Suprapubic skin (tissue), 4 donors: ENCODE measurements around the gene PTCH1. TPM values are rescaled to one million over a fixed set of nuclear protein-coding genes. Genes with fewer than 3 reads are reported as not detected.

ENCODE experiments used
- DNase-seq, 2 donors: peaks; one replicate each; pipeline ENCODE4 v3.0.0-alpha.2; 2019; ENCODE audit warnings: low spot score in 2 of 2
- H3K27ac ChIP-seq: fragments of 200-600 bp; sonication (generic); one replicate; pipeline ENCODE4 v1.5.1; 2019
- H3K27me3 ChIP-seq: fragments of 200-600 bp; sonication (generic); one replicate; pipeline ENCODE4 v1.5.1; 2019
- H3K36me3 ChIP-seq: fragments of 200-600 bp; sonication (generic); one replicate; pipeline ENCODE4 v1.5.1; 2019
- H3K4me1 ChIP-seq: fragments of 200-600 bp; sonication (generic); one replicate; pipeline ENCODE4 v1.5.1; 2019
- H3K4me3 ChIP-seq: fragments of 200-600 bp; sonication (generic); one replicate; pipeline ENCODE4 v1.5.1; 2019; ENCODE audit warnings: mild to moderate bottlenecking
- H3K9me3 ChIP-seq: fragments of 200-600 bp; sonication (generic); one replicate; pipeline ENCODE4 v1.5.1; 2019
- EP300 ChIP-seq: sonication (generic); formaldehyde crosslinking; IDR thresholded peaks from one replicate; pipeline ENCODE4 v1.6.1; 2017; ENCODE audit warnings: antibody characterized with exemption
- POLR2A ChIP-seq, 2 donors: fragments of 450-650 bp; IDR thresholded peaks; one replicate each; pipeline ENCODE4 v1.6.1; 2017; ENCODE audit warnings: antibody characterized with exemption in 2 of 2, mild to moderate bottlenecking in 2 of 2, moderate library complexity in 2 of 2
- POLR2AphosphoS5 ChIP-seq, 3 donors: sonication (generic); formaldehyde crosslinking; IDR thresholded peaks; one replicate each; pipeline ENCODE4 v1.6.1; 2017; ENCODE audit warnings: antibody characterized with exemption in 3 of 3
- WGBS: methylation state at CpG from one replicate; pipeline ENCODE4 v1.1.5; 2018; 5-methylcytosine and 5-hydroxymethylcytosine counted together
- total RNA-seq, 4 donors: library from RNA; depleted of rRNA; stranded (reverse); fragments of >200 nt; gene quantifications; one replicate each; pipeline ENCODE4 v1.1.0, GENCODE V29; 2016
- TF ChIP-seq, protein P1 (sequence below), 2 donors: fragments of 200-600 bp in 1 of 2; fragments of 450-650 bp in 1 of 2; sonication (generic) in 1 of 2; IDR thresholded peaks; one replicate each; pipeline ENCODE4 v1.5.1; 2016 to 2019; ENCODE audit warnings: antibody characterized with exemption in 2 of 2, mild to moderate bottlenecking in 1 of 2, moderate library complexity in 1 of 2

Gene PTCH1
- total RNA-seq, 4 donors from 2014 or later: 9.9 to 59.0 (median 27.9) TPM

DNA sequence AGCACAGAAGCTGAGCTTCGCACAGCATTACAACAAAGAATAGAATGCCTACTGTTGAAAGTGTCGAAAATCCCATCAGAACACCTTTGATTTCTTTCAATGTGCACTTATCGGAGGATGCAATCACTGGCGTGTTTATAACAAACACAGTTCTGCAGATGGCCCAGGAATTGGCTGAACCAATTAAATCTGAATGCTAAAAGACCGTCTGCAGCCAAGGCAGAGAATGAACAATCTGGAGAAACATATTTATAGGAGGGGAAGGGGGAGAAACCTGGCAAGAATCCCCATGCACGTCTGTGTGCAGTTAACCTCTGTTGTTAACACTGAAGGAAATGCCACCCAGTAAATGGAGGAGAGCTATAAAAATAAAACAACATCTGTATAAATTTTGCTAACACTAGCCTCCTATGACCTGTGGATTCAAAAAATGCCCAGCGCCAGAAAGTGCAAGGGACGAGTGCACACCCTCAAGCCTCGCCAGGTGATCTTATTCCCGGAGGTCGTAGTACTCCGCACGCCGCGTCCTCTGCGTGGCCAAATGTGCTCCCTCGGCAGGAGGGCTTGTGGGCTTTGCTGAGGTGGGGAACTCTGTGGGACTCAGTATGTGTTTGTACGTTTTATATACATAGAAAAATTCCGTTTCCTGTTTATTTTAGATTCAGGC lies 56.8 kb downstream of the PTCH1 start:
- peaks cover 59% of the 10 kb centered on the region for H3K36me3 ChIP-seq
- no peak for TF ChIP-seq EP300
- TF ChIP-seq POLR2AphosphoS5 (IDR thresholded peaks at IDR 0.05): no peak
- TF ChIP-seq POLR2A (IDR thresholded peaks at IDR 0.05): no peak
- TF ChIP-seq, protein P1, sequence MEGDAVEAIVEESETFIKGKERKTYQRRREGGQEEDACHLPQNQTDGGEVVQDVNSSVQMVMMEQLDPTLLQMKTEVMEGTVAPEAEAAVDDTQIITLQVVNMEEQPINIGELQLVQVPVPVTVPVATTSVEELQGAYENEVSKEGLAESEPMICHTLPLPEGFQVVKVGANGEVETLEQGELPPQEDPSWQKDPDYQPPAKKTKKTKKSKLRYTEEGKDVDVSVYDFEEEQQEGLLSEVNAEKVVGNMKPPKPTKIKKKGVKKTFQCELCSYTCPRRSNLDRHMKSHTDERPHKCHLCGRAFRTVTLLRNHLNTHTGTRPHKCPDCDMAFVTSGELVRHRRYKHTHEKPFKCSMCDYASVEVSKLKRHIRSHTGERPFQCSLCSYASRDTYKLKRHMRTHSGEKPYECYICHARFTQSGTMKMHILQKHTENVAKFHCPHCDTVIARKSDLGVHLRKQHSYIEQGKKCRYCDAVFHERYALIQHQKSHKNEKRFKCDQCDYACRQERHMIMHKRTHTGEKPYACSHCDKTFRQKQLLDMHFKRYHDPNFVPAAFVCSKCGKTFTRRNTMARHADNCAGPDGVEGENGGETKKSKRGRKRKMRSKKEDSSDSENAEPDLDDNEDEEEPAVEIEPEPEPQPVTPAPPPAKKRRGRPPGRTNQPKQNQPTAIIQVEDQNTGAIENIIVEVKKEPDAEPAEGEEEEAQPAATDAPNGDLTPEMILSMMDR (IDR thresholded peaks at IDR 0.05): no peak
- no peaks in the 10 kb centered on the region for H3K27me3 ChIP-seq
- H3K9me3 ChIP-seq: no peaks in the 10 kb centered on the region
- no peak overlapping the region for H3K27ac ChIP-seq
- H3K4me3 ChIP-seq: no peak overlapping the region
- DNase-seq: no peak
- H3K4me1 ChIP-seq: peaks cover 20% of the 10 kb centered on the region
- 90% methylated on average over 19 of the region's 19 CpGs for WGBS

GRCh38 chr9:95459178-95459577 lies 57.6 kb downstream of the PTCH1 start:
- no peak overlapping the region for H3K4me3 ChIP-seq
- peaks cover 64% of the 10 kb centered on the region for H3K36me3 ChIP-seq
- 97% methylated on average over 13 of the region's 13 CpGs for WGBS

DNA sequence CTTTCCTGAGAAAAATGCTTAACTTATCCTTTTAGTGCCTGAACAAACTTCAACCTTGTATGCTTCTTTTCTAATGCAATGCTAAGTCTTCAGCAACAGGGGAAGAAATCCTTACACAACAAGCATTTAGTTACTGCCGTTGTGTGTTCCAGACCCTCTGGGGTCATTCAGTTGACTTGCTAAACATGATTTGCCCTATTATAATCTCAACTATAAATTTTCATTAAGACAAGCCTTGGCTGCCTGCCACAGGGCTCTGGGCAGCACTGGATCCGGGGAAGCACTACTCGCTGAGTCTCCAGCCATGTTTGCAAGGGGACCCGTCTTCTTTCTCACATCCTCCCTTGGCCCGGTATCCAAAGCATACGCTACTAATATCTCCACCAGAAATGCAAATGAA lies 58.1 kb downstream of the PTCH1 start:
- Histone ChIP-seq H3K4me3 (no peak overlapping the region), H3K27ac (no peak overlapping the region), H3K4me1 (peaks cover 19% of the 10 kb centered on the region), H3K36me3 (peaks cover 69% of the 10 kb centered on the region), H3K9me3 (no peaks in the 10 kb centered on the region), H3K27me3 (no peaks in the 10 kb centered on the region)
- DNase-seq: no peak
- 75% methylated on average over 6 of the region's 6 CpGs for WGBS
- no peak for TF ChIP-seq EP300
- TF ChIP-seq, protein P1 (IDR thresholded peaks at IDR 0.05): no peak
- TF ChIP-seq POLR2A (IDR thresholded peaks at IDR 0.05): no peak
- no peak for TF ChIP-seq POLR2AphosphoS5 (IDR thresholded peaks at IDR 0.05)

More at GRCh38 chr9:95459178-95459577, 57.6 kb downstream of the PTCH1 start:
- DNase-seq: no peak
- H3K4me1 ChIP-seq: peaks cover 20% of the 10 kb centered on the region
- no peak overlapping the region for H3K27ac ChIP-seq
- TF ChIP-seq, protein P1 (IDR thresholded peaks at IDR 0.05): no peak
- TF ChIP-seq EP300 (no peak), POLR2AphosphoS5 (IDR thresholded peaks at IDR 0.05) (no peak), POLR2A (IDR thresholded peaks at IDR 0.05) (no peak)
- H3K9me3 ChIP-seq: no peaks in the 10 kb centered on the region
- H3K27me3 ChIP-seq: no peaks in the 10 kb centered on the region

DNA sequence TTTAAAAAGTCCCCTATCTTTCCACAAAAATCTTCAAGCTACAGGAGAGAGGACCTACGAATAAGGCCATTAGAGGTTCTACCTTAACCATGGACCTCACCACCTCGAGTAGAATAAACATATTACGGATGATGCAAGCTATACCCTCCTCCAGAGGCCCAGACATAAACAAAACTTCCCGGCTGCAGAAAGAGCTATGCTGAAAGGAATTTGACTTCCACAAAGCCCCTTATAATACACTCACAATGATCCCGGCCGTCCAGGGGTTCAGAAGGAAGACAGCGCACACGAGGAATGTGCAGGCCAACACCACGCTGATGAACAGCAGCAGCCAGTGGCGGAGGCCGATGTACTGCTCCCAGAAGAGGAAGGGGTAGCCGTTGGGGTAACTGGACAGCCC lies 59.0 kb downstream of the PTCH1 start:
- TF ChIP-seq EP300: no peak
- TF ChIP-seq, protein P1 (IDR thresholded peaks at IDR 0.05): no peak
- TF ChIP-seq POLR2A (IDR thresholded peaks at IDR 0.05): no peak
- no peak for TF ChIP-seq POLR2AphosphoS5 (IDR thresholded peaks at IDR 0.05)
- Histone ChIP-seq H3K4me1 (peaks cover 10% of the 10 kb centered on the region), H3K27ac (no peak overlapping the region), H3K36me3 (peaks cover 78% of the 10 kb centered on the region), H3K9me3 (no peaks in the 10 kb centered on the region), H3K27me3 (no peaks in the 10 kb centered on the region), H3K4me3 (no peak overlapping the region)
- DNase-seq: no peak
- WGBS: 95% methylated on average over 12 of the region's 12 CpGs

DNA sequence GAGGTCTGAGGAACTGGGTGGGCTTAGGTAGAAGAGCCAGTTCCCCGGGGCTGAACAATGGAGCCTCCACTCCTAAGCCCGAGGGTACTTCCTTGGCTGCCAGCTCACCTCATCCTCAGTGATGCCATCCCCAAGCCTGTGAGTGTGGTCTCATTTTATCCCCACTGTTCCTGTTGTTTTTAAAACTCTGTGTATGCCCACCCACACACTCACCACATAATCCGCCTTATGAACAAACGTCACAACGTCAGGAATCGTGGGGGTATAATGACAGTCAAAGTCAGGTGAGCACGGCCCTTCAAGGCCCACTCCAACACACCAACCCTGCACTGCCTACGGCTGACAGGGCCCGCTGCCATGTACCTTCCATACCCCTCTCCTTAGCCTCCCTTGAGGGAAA lies 61.1 kb downstream of the PTCH1 start:
- H3K9me3 ChIP-seq: no peaks in the 10 kb centered on the region
- H3K27ac ChIP-seq: no peak overlapping the region
- H3K4me3 ChIP-seq: no peak overlapping the region
- no peaks in the 10 kb centered on the region for H3K4me1 ChIP-seq
- WGBS: 91% methylated on average over 9 of the region's 9 CpGs
- H3K27me3 ChIP-seq: no peaks in the 10 kb centered on the region
- no peak for DNase-seq
- TF ChIP-seq EP300: no peak
- TF ChIP-seq, protein P1 (IDR thresholded peaks at IDR 0.05): no peak
- no peak for TF ChIP-seq POLR2A (IDR thresholded peaks at IDR 0.05)
- no peak for TF ChIP-seq POLR2AphosphoS5 (IDR thresholded peaks at IDR 0.05)
- peaks cover 86% of the 10 kb centered on the region for H3K36me3 ChIP-seq
